Measurements from ENCODE around the gene CAMK1D. TPM values are rescaled to one million over a fixed set of nuclear protein-coding genes. Genes with fewer than 3 reads are reported as not detected.

Gene CAMK1D
- total and polyA plus RNA-seq, 2 experiments from 2014 or later = 4.6 to 7.2 TPM

GRCh38 chr10:12681252-12681651 is 331.9 kb downstream of the CAMK1D start:
- Mint-ChIP-seq H3K4me3 (no peak overlapping the region), H3K9me3 (no peaks in the 10 kb centered on the region), H3K27ac (no peak overlapping the region), H3K4me1 (no peaks in the 10 kb centered on the region), H3K36me3 (ENCODE audit: low read depth) (no peaks in the 10 kb centered on the region), H3K27me3 (ENCODE audit: insufficient read depth, low read depth, poor library complexity) (no peaks in the 10 kb centered on the region)
- Histone ChIP-seq H3F3A (replicated peaks; ENCODE audit: low read depth) (no peaks in the 10 kb centered on the region), H3K4me1 (ENCODE audit: insufficient read depth) (no peaks in the 10 kb centered on the region), H3K27me3 (ENCODE audit: insufficient read depth) (no peaks in the 10 kb centered on the region), H3K4me2 (no peak overlapping the region), H3K4me3 (no peak overlapping the region), H3K27ac (ENCODE audit: low read depth) (no peak overlapping the region), H3K79me2 (replicated peaks; ENCODE audit: insufficient read depth) (no peaks in the 10 kb centered on the region), H3K36me3 (ENCODE audit: insufficient read depth) (no peaks in the 10 kb centered on the region), H4K20me1 (replicated peaks; ENCODE audit: insufficient read depth) (no peaks in the 10 kb centered on the region), H2AFZ (no peak overlapping the region), H3K9me2 (ENCODE audit: insufficient read depth) (no peaks in the 10 kb centered on the region)
- ATAC-seq (no peak), DNase-seq (ENCODE audit: low spot score) (no peak)
- no peak for TF ChIP-seq ETS1 (IDR thresholded peaks at IDR 0.05)
- no peak for TF ChIP-seq ZNF331 (CRISPR knock-in tag; IDR thresholded peaks at IDR 0.05; ENCODE audit: low read depth)
- no peak for TF ChIP-seq CTCF (conservative IDR thresholded peaks at IDR 0.05; ENCODE audit: low read depth in 2 of 2)
- TF ChIP-seq REST (IDR thresholded peaks at IDR 0.05; ENCODE audit: unreplicated experiment) = no peak
- TF ChIP-seq POLR2AphosphoS5 (IDR thresholded peaks at IDR 0.05; ENCODE audit: low read depth) = no peak
- TF ChIP-seq NANOG (IDR thresholded peaks at IDR 0.05; ENCODE audit: borderline replicate concordance) = no peak
- TF ChIP-seq CREB1 (CRISPR knock-in tag; IDR thresholded peaks at IDR 0.05; ENCODE audit: low read depth) = no peak
- TF ChIP-seq ZNF114 (CRISPR knock-in tag; IDR thresholded peaks at IDR 0.05) = no peak
- no peak for TF ChIP-seq EZH2phosphoT487 (IDR thresholded peaks at IDR 0.05; ENCODE audit: unreplicated experiment)
- no peak for TF ChIP-seq EZH2 (IDR thresholded peaks at IDR 0.05; ENCODE audit: low read depth, unreplicated experiment)
- no peak for TF ChIP-seq ZNF462 (CRISPR knock-in tag; IDR thresholded peaks at IDR 0.05)
